Effector memory CD8-positive, alpha-beta T cell (primary cell): Measurements from ENCODE around the gene TDRD3.
A peak's percentile ranks its signal among the peaks of the same experiment; 100 is the strongest.

Experiments used
- ATAC-seq: fragments of 150-1000 bp; cut with Tn5 transposase; replicated peaks from 2 replicates; pipeline ENCODE4 v1.10.0; 2021; ENCODE audit warnings: mild to moderate bottlenecking, moderate library complexity
- DNase-seq, 3 experiments: peaks; one replicate each; pipeline ENCODE4 v3.0.0; 2021
- H3K27ac Mint-ChIP-seq, 2 donors: one replicate each; pipeline ENCODE4 v1.8.0; 2022; ENCODE audit warnings: mild to moderate bottlenecking in 2 of 2, mixed read lengths in 2 of 2, moderate library complexity in 2 of 2
- H3K27me3 Mint-ChIP-seq, 2 donors: one replicate each; pipeline ENCODE4 v1.8.0; 2022; ENCODE audit warnings: mixed read lengths in 2 of 2
- H3K36me3 Mint-ChIP-seq: one replicate; pipeline ENCODE4 v1.8.0; 2022; ENCODE audit warnings: mild to moderate bottlenecking, moderate library complexity, mixed read lengths; ENCODE audit not compliant: insufficient read depth
- H3K4me1 Mint-ChIP-seq, 2 donors: one replicate each; pipeline ENCODE4 v1.8.0; 2022; ENCODE audit warnings: low read depth in 2 of 2, mixed read lengths in 2 of 2
- H3K4me3 Mint-ChIP-seq, 2 donors: one replicate each; pipeline ENCODE4 v1.8.0; 2022; ENCODE audit warnings: mild to moderate bottlenecking in 2 of 2, mixed read lengths in 2 of 2, moderate library complexity in 2 of 2
- H3K9me3 Mint-ChIP-seq, 2 donors: one replicate each; pipeline ENCODE4 v1.8.0; 2022; ENCODE audit warnings: mixed read lengths in 2 of 2

TDRD3 gene

DNA sequence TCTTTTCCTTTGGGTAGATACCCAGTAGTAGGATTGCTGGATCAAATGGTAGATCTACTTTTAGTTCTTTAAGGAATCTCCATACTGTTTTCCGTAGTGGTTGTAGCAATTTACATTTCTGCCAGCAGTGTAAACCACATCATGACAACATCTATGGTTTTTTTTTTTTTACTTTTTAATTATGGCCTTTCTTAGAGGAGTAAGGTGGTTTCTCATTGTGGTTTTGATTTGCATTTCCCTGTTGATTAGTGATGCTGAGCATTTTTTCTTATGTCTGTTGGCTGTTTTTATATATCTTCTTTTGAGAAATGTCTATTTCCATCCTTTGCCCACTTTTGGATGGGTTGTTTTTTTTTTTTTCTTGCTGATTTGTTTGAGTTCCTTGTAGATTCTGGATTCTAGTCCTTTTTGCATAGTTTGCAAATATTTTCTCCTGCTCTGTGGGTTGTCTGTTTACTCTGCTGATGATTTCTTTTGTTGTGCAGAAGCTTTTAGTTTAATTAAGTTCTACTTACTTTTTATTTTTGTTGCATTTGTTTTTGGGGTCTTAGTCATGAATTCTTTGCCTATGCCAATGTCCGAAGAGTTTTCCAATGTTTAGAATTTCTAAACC, 38.8 kb downstream of the TDRD3 start:
- no peak for DNase-seq
- peak; percentile 76 for ATAC-seq
- Mint-ChIP-seq H3K36me3 (no peaks in the 10 kb centered on the region), H3K4me3 (peak overlapping the region; percentile 0 to 4), H3K9me3 (no peaks in the 10 kb centered on the region), H3K4me1 (peaks cover 11 to 27% of the 10 kb centered on the region in 2 donors), H3K27me3 (no peaks in the 10 kb centered on the region), H3K27ac (peak overlapping the region; percentile 67 to 71)

DNA sequence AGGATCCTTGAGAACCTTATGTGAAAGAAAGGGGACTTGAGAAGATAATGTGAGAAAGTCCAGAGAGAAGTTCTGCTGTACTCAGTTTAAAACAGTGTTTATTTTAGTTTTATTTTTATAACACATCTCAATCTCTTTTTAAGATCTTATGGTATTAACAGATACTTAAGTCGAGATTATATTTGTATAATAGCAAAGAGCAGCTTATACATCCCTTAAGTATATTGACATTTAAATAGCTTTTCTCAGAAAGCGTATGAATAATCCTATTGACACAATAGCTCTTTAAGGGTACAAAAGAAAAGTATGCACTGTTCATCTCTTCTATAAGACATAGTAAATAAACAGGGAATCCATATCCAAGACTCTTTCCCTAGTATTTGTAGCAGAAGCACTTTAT, 42.2 kb downstream of the TDRD3 start:
- Mint-ChIP-seq H3K27me3 (no peaks in the 10 kb centered on the region), H3K9me3 (no peaks in the 10 kb centered on the region), H3K4me3 (no peak overlapping the region), H3K4me1 (peaks cover 11 to 27% of the 10 kb centered on the region in 2 donors), H3K27ac (no peak overlapping the region), H3K36me3 (no peaks in the 10 kb centered on the region)
- no peak for ATAC-seq
- DNase-seq: no peak

DNA sequence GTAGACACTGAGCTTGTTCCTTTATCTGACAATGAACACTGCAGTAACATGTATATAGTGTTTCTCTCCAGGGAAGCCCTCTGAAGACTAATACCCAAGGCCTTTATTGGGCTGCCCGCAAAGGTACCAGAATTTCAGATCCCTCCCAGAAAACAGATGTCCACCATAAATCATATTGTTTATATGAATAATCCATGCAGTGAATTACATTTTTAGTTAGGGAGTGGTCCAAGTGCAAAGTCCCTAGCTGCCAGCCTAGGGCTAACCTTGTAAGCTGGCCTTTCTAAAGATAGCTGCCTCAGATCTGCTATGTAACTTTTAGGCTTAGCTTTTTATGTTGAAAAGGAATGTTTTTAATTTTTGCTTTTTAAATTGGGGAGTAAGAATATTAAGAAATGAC, 44.7 kb downstream of the TDRD3 start:
- H3K9me3 Mint-ChIP-seq: no peaks in the 10 kb centered on the region
- H3K36me3 Mint-ChIP-seq: no peaks in the 10 kb centered on the region
- H3K4me3 Mint-ChIP-seq: no peak overlapping the region
- H3K4me1 Mint-ChIP-seq: peaks cover 0 to 11% of the 10 kb centered on the region in 2 donors
- ATAC-seq (no peak), DNase-seq (no peak)
- H3K27me3 Mint-ChIP-seq: no peaks in the 10 kb centered on the region
- no peak overlapping the region for H3K27ac Mint-ChIP-seq

DNA sequence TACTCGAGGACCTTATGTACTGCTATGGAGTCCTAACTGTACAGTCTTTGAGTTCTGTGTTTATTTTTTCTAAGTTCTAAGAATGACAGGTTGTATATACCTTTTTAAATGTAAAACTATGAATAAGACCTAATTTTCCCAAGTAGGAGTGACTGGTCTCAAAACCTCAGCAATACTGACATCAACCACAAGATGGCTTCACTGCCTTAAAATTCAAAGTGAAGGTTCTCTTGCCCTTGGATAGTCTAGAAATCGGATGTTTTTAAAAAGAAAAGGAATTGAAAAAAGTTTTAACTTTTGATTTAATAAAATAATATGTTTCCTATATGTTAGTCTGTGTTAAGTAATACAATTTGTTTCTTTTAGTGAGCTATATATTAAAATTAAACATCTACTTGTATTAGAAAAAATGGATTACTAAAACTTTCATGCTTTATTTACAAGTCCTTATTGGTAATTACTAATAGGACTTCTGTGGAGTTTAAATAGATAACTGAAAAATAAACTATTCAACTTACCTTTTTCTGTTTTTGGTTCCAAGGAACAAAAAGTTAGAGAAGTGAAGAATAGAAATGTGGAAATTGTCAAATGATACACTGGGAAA, 52.0 kb downstream of the TDRD3 start:
- Mint-ChIP-seq H3K9me3 (no peaks in the 10 kb centered on the region), H3K4me3 (no peak overlapping the region), H3K36me3 (no peaks in the 10 kb centered on the region), H3K4me1 (no peaks in the 10 kb centered on the region), H3K27me3 (no peaks in the 10 kb centered on the region), H3K27ac (no peak overlapping the region)
- no peak for ATAC-seq
- no peak for DNase-seq

DNA sequence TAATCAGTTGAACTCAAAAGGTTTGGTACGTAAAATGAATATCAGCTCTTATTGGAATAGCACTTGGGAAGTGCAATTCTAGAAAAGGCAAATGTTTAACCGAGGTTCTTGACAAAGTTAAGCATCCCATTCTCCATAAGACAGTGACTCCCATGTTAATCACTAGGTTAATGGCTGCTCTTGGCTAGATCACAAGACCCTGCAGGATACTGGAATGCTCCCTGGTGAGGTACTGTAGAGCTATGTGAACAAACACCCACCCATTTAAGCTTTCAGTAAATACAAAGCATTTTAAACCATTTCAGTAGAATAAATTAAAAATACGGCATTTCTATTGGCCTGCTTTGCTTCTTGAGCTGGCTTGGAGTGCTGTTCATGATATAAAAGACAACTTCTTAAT, 56.5 kb downstream of the TDRD3 start:
- Mint-ChIP-seq H3K27me3 (no peaks in the 10 kb centered on the region), H3K36me3 (no peaks in the 10 kb centered on the region), H3K4me1 (no peaks in the 10 kb centered on the region), H3K4me3 (no peak overlapping the region), H3K27ac (no peak overlapping the region), H3K9me3 (no peaks in the 10 kb centered on the region)
- no peak for DNase-seq
- ATAC-seq: no peak

DNA sequence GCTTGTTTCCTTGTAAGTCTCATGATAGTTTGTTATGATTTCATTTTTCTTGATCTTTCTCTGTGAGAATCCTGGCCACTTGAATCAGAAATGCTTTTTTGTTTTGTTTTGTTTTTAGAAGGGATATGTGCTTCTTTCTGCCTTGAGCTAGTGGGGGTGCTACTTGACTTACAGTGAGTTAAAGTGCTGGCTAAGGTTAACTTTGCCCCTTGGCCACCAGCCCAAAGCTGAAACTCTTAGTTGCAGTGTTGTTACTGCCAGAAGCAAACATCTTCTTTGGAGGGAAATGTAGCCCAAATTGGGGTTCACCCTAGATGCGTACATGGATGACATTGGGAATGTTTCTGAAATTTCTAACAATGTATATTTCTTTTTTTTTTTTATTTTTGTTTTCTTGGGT, 57.4 kb downstream of the TDRD3 start:
- no peak for ATAC-seq
- Mint-ChIP-seq H3K27me3 (no peaks in the 10 kb centered on the region), H3K4me3 (no peak overlapping the region), H3K4me1 (no peaks in the 10 kb centered on the region), H3K36me3 (peaks cover under 1% of the 10 kb centered on the region), H3K27ac (no peak overlapping the region), H3K9me3 (no peaks in the 10 kb centered on the region)
- DNase-seq: no peak

DNA sequence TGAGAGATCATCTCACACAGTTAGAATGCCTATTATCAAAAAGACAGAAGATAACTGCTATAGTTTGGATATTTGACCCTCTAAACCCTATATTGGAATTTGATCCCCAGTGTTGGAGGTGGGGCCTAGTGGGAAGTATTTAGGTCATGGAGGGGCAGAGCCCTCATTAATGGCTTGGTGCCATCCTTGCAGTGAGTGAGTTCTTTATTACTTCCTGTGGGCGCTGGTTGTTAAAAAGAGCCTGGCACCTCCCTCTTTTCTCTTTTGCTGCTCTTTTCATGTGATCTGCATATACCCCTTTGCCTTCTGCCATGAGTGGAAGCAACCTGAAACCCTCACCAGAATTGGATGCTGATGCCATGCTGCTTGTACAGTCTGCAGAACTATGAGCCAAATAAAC, 66.8 kb downstream of the TDRD3 start:
- ATAC-seq (peak; percentile 27), DNase-seq (no peak)
- Mint-ChIP-seq H3K4me3 (no peak overlapping the region), H3K36me3 (peaks cover 10% of the 10 kb centered on the region), H3K27ac (peak overlapping the region in 1 of 2 donors; percentile 1), H3K27me3 (no peaks in the 10 kb centered on the region), H3K9me3 (no peaks in the 10 kb centered on the region), H3K4me1 (peaks cover 1 to 13% of the 10 kb centered on the region in 2 donors)

DNA sequence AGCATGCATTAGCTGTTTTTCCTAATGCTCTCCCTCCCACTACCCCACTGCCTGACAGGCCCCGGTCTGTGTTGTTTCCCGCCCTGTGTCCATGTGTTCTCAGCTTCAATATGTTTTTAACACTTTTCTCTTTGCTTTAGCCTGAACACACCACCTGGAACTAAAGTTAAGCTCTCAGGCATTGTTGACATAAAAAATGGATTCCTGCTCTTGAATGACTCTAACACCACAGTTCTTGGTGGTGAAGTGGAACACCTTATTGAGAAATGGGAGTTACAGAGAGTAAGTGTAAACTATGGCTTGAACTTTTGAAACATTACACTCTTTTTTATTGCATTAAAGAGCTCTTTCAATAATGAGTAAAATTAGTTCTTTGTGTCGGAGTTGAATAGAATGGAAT, 70.1 kb downstream of the TDRD3 start:
- Mint-ChIP-seq H3K4me3 (no peak overlapping the region), H3K36me3 (peaks cover 2% of the 10 kb centered on the region), H3K4me1 (peaks cover 0 to 13% of the 10 kb centered on the region in 2 donors), H3K27me3 (no peaks in the 10 kb centered on the region), H3K27ac (peak overlapping the region in 1 of 2 donors; percentile 19), H3K9me3 (no peaks in the 10 kb centered on the region)
- ATAC-seq (no peak), DNase-seq (no peak)

DNA sequence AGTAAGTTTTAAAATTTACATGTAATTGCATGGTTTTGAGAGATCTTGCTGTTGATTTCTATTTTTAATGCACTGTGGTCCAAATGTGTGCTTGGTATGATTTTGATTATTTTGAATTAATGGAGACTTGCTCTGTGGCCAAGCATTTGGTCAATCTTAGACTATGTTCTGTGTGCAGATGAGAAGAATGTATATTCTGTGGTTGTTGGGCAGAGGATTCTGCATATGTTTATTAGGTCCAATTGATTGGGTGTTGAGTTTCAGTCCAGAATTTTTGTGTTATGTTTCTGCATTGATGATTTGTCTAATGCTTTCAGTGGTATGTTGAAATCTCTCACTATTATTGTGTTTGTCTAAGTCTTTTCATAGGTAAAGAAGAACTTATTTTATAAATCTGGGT, 82.3 kb downstream of the TDRD3 start:
- peaks cover 19% of the 10 kb centered on the region for H3K36me3 Mint-ChIP-seq
- peaks cover 1 to 2% of the 10 kb centered on the region in 2 donors for H3K9me3 Mint-ChIP-seq
- H3K27me3 Mint-ChIP-seq: no peaks in the 10 kb centered on the region
- no peak for DNase-seq
- peaks cover 13 to 15% of the 10 kb centered on the region in 2 donors for H3K4me1 Mint-ChIP-seq
- ATAC-seq: no peak
- no peak overlapping the region for H3K4me3 Mint-ChIP-seq
- H3K27ac Mint-ChIP-seq: no peak overlapping the region

DNA sequence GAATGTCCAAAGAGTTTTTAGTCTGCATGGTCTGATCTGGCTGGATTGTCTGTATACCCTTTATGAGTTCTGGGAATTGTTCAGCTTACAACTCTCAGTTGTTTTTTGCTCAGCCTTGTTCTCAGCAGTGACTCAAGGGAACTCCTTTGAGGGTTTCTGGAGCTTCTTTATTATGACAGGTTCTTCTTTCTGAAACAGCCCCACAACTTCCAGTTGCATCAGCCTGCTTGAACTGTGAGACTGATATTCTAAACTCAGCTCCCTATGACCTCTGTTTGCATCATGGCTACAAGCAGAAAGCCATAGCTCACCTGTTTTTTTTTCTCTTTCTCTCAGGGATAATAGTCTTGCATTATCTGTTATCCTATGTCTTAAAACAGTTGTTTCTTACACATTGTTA, 85.0 kb downstream of the TDRD3 start:
- ATAC-seq: no peak
- H3K27ac Mint-ChIP-seq: no peak overlapping the region
- no peak for DNase-seq
- H3K9me3 Mint-ChIP-seq: no peaks in the 10 kb centered on the region
- peaks cover 10 to 11% of the 10 kb centered on the region in 2 donors for H3K4me1 Mint-ChIP-seq
- H3K27me3 Mint-ChIP-seq: no peaks in the 10 kb centered on the region
- H3K4me3 Mint-ChIP-seq: no peak overlapping the region
- peaks cover 11% of the 10 kb centered on the region for H3K36me3 Mint-ChIP-seq

DNA sequence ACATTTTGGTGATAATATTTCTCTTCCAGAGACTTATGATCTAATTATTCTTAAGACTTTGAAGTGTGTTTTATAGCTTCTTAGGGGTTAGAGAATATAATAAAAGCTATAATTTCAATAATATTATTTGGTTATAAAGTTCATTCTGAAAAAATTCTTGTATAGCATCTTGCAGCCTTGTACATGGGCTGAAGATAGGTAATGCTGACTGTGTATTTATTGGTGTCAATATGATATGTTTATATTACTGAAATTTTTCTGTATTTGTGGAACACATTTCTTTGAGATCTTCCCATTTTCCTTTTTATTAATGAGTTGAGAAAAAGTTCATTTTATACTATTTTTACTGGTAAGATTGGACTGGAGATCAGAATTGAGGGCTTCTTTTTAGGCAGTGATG, 87.8 kb downstream of the TDRD3 start:
- DNase-seq (no peak), ATAC-seq (no peak)
- no peaks in the 10 kb centered on the region for H3K27me3 Mint-ChIP-seq
- no peak overlapping the region for H3K4me3 Mint-ChIP-seq
- no peak overlapping the region for H3K27ac Mint-ChIP-seq
- peaks cover 0 to 2% of the 10 kb centered on the region in 2 donors for H3K9me3 Mint-ChIP-seq
- peaks cover 8 to 15% of the 10 kb centered on the region in 2 donors for H3K4me1 Mint-ChIP-seq
- H3K36me3 Mint-ChIP-seq: peaks cover 16% of the 10 kb centered on the region

DNA sequence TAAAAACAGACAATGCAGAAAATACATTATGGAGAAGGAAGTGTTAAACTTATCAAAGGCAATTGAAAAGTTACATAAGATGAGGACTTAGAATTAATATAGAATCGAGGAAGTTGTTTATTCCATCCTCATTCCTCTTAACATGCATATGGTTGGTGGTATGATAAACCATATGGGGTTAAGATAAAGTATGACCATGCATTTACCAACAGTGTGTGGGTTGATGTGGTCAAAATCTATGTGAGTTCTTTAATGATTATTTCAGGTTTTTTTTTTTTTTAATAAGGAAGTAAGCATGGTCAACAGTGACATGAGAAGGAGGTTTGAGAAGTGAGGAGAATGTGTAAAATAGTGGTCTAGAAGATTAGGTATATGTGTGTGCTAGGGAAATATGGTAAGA, 94.5 kb downstream of the TDRD3 start:
- ATAC-seq (no peak), DNase-seq (no peak)
- no peak overlapping the region for H3K27ac Mint-ChIP-seq
- H3K4me3 Mint-ChIP-seq: no peak overlapping the region
- peaks cover 19% of the 10 kb centered on the region for H3K36me3 Mint-ChIP-seq
- peaks cover 3 to 15% of the 10 kb centered on the region in 2 donors for H3K4me1 Mint-ChIP-seq
- H3K27me3 Mint-ChIP-seq: no peaks in the 10 kb centered on the region
- H3K9me3 Mint-ChIP-seq: peaks cover 0 to 5% of the 10 kb centered on the region in 2 donors

DNA sequence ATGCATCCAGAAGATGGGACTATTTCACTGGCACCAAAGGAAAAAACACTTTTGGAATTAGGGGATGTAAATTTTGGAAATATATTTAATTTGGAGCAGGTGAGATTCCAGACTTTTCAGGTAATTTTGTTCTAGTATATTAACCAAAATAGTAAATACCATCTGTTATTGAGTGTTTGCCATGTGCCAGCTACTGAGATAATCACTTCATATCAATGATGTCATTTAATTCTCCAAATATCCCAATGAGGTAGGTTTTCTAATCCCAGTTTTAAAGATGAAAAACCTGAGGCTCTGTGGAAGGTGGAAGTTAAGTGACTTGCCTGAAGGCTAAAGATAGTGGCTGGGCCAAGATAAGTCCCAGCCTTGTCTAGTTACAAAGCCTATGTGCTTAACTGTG, 95.2 kb downstream of the TDRD3 start:
- ATAC-seq (no peak), DNase-seq (no peak)
- Mint-ChIP-seq H3K4me1 (peaks cover 3 to 18% of the 10 kb centered on the region in 2 donors), H3K27me3 (no peaks in the 10 kb centered on the region), H3K36me3 (peaks cover 19% of the 10 kb centered on the region), H3K9me3 (peaks cover 0 to 6% of the 10 kb centered on the region in 2 donors), H3K4me3 (no peak overlapping the region), H3K27ac (no peak overlapping the region)

DNA sequence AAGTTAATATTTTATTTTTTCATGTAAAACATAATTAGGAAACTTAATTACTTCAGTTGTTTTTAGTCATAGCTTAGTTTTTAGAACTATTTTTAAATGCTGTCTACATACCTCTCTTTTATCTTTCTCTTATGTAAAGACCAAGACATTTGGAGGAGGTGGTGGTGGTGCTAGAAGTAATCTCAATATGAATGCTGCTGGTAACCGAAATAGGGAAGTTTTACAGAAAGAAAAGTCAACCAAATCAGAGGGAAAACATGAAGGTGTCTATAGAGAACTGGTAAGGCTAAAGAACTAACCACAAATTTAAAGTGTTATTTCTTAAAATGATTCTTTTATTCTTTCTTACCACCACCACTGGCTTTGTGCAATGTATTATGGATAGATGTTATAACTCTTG, 97.3 kb downstream of the TDRD3 start:
- H3K4me3 Mint-ChIP-seq: no peak overlapping the region

More for the DNA sequence above, 97.3 kb downstream of the TDRD3 start:
- Mint-ChIP-seq H3K9me3 (peaks cover 0 to 4% of the 10 kb centered on the region in 2 donors), H3K36me3 (peaks cover 13% of the 10 kb centered on the region), H3K27ac (no peak overlapping the region), H3K4me1 (peaks cover 0 to 7% of the 10 kb centered on the region in 2 donors), H3K27me3 (no peaks in the 10 kb centered on the region)
- ATAC-seq (no peak), DNase-seq (no peak)
